Stimulated activated CD4-positive, alpha-beta T cell treated with anti-CD3 and anti-CD28 coated beads, Interleukin-12 subunit alpha, Interleukin-12 subunit beta, amount 100 ng/mL, for 24 hours (primary cell): ENCODE results near the gene NAA16.

Experiments used
- DNase-seq, 2 experiments: peaks; one replicate each; pipeline ENCODE4 v3.0.0-alpha.2; 2020; ENCODE audit warnings: low read depth in 2 of 2

Gene NAA16

GRCh38 chr13:41304551-41304950, 6.5 kb upstream of the NAA16 start:
- DNase-seq = no peak

GRCh38 chr13:41306271-41307145, 4.6 kb upstream of the NAA16 start:
- no peak for DNase-seq

GRCh38 chr13:41307884-41308640, 3.0 kb upstream of the NAA16 start:
- DNase-seq = no peak

GRCh38 chr13:41311406-41312175, 524 bp downstream of the NAA16 start:
- peak; percentile 20 to 31 for DNase-seq

DNA sequence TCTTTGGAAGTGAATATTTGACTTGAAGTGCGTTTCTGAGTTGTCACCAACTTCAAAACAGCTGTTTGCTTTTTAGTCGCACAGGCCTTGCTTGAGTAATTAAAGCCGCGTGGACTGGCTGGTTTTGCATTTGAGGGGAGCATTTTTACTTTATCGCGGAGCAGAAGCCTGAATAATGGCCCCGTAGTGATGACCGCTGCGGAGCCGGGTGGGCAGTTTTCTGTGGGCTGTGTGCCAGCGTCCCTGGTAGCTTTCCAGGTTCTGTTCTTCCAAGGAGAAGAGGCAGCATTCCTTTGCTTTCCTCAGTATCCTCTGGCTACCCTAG, 1.1 kb downstream of the NAA16 start:
- no peak for DNase-seq

GRCh38 chr13:41313117-41313516, 2.0 kb downstream of the NAA16 start:
- no peak for DNase-seq

DNA sequence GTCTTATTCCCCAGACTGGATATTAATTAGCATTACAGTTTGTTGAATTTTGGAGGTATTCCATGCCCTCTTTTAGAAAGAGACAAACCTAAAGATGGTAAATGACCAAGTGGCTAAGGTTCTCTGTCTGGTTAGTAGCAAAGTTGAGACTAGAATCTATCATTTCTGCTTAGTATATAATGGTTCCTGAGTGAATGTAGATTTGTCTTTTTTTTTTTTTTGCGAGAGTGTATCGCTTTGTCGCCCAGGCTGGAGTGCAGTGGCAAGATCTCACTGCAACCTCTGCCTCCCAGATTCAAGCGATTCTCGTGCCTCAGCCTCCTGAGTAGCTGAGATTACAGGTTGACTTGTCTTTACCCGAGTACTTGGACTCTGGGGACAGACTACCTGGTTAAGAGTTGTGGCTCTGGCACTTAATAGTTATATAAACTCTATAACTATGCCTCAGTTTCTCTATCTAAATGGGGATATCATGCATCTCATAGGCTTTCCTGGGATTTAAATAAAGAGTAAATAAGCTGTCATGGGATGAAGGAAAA, 2.7 kb downstream of the NAA16 start:
- no peak for DNase-seq

GRCh38 chr13:41315443-41316047, 4.5 kb downstream of the NAA16 start:
- no peak for DNase-seq

DNA sequence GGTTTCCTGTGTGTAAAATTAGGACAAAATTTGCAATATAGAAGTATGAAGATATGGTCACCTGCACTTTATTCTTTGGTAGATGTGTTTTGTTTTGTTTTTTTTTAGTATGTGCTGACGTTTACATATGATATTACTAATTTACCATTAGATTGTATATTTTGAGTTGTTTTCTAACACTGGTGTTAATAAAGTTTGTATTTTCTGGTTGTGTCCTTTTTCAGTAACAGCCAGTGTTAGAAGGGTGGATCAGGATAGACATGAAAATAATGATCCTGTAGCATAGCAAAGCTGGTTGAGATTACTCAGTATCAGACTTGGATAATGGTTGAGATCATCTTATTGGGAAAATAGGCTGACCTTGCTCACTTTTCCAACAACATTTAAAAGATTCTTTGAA, 6.2 kb downstream of the NAA16 start:
- no peak for DNase-seq

GRCh38 chr13:41325752-41326151, 14.7 kb downstream of the NAA16 start:
- no peak for DNase-seq

- DNase-seq = no peak
Measured at GRCh38 chr13:41326661-41327060, 15.6 kb downstream of the NAA16 start.

DNA sequence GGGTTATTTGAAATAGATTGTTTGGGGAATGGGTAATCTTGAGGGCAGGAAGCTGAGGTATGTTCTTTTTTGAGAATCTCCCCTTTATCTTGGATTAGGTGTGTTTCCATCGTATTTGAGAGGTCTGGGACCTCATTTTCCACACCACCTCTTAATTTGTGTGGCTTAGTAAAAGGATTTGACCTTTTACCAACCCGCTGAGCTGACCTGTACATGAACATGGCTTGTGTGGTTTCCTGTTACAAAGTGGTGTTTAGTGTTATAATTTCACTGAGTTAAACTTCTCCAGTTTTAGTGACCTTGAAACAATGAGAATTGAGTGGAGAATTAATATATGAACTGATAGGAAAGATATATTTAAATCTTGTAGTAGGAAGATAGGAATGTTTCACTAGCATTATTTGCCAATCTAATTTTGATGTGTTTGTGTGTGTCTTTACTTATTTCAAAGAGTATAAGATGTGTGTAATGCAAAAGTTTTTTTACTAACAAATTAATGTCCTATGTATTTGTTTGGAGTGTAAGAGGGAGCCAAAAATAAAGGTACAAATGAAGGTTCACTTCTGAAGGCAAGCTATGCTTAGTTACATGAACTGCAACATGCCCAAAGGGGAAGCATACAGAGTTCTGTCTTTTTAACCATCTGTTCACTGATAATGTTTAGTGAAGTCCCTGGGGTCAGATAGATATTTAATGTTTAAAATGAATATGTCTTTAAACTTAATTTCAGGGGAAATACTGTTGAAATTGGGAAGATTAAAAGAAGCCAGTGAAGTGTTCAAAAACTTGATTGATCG, 17.1 kb downstream of the NAA16 start:
- DNase-seq = no peak

DNA sequence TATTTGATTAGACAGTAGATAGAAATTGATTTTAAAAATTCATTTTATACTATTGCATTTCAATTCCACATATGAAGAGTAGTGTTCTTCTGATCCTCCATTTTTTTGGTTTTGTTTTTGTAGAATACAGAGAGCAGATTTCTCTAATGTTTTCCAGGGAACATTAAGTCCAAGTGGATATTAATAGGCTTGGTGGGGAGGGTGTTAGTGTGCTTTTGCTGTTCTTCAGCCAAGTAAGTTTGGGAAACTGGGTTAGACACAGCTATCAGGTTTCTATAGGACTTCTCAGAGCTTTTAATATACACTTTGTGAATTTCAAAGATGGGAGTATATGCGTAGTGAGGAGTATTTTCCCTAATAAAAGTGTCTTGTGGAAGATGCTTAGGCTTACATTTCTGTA, 21.8 kb downstream of the NAA16 start:
- DNase-seq = no peak

DNA sequence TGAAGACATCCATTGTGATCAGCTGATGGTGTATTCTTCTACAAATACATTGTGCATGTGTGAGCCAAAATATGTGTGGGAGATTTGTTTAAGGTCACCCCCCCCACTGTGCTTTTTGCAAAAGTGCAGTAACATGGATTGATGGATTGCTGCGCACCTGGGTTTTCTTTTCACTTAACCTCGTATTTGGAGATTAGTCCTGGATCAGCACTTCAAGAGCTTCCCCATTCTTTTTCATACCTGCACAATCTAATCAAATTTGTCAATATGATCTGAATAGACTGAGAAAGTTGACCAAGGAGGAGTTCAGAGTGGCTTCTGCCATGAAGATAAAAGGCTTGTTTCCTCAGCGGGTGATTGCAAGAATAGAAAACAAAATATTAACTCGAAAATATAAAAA, 23.7 kb downstream of the NAA16 start:
- DNase-seq = no peak

- DNase-seq = no peak
Measured at GRCh38 chr13:41344358-41344757, 33.3 kb downstream of the NAA16 start.

- DNase-seq = no peak
Measured at GRCh38 chr13:41345165-41345913, 34.3 kb downstream of the NAA16 start.

- no peak for DNase-seq
Measured at GRCh38 chr13:41345914-41346589, 35.0 kb downstream of the NAA16 start.

DNA sequence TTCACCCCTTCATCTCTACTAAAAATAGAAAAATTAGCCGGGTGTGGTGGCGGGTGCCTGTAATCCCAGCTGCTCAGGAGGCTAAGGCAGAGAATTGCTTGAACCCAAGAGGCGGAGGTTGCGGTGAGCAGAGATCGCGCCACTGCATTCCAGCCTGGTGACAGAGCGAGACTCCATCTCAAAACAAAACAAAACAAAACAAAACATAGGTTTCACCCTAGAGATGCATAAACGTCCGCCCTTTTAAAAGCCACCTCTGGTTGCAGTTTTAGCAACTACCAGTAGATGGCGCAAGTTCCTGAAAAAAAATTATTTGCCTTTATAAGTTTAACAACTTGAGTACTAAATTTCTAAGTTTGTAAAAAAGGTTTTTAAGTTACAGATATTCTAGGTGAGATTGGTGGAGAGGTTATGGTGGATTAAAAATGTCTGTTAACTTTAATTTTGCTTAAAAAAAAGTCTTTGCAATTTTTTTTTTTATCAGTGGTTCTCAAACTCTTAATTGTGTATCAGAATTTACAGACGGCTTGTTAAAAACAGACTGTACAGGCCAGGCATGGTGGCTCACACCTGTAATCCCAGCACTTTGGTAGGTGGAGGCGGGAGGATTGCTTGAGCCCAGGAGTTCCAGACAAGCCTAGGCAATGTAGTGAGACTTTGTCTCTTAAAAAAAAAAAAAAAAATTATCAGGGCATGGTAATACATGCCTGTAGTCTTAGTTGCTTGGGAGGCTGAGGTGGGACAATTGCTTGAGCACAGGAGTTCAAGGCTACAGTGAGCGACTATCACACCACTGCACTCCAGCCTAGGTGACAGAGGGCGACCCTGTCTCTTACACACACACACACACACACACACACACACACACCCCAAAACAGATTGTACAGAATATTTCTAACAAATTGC, 42.1 kb downstream of the NAA16 start:
- DNase-seq = peak in 1 of 2 experiments; percentile 20

DNA sequence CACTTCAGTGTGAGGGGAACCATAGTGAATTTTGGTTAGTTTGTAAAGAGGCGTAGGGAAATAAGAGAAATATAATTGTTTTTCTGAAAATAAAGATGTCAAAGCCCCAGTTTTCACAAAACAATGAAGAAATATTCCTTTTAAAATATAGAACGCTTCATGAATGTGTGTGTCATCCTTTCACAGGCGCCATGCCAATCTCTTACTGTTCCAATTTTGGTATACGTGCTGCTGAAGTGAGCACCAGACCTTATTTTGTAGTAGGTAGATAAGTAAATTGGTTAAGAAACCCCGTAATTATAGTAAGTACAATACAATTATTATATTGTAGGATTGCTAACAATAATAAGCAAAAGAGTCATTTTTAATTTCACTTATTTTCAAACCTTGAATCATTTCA, 43.3 kb downstream of the NAA16 start:
- no peak for DNase-seq
